Measurements from ENCODE around the gene PRKCD.
"Not testable (repeated sequence)": the region's sequence is repeated elsewhere in the genome, so short reads cannot be mapped to it uniquely, and the experiment has no call there.

GRCh38 chr3:53151086-53151438 is 9.9 kb upstream of the PRKCD start:
- not testable (repeated sequence) for TF ChIP-seq POLR2A, CTCF (IDR thresholded peaks at IDR 0.05)
